WI38 (cell line): ENCODE measurements around the gene PPP3R1.

Source experiments
- H3K4me3 ChIP-seq: 2 replicates; pipeline ENCODE4 v1.5.1; 2011; ENCODE audit warnings: low read depth, mild to moderate bottlenecking, control low read depth, low read length
- CTCF ChIP-seq: IDR thresholded peaks from 2 replicates; pipeline ENCODE4 v1.5.1; 2012; ENCODE audit warnings: low read depth, mild to moderate bottlenecking, control low read depth, low read length

PPP3R1 gene

GRCh38 chr2:68241732-68242131, 10.6 kb downstream of the PPP3R1 start:
- no peak for TF ChIP-seq CTCF
- no peak overlapping the region for H3K4me3 ChIP-seq

GRCh38 chr2:68240446-68240845, 11.9 kb downstream of the PPP3R1 start:
- no peak for TF ChIP-seq CTCF
- H3K4me3 ChIP-seq = no peak overlapping the region

DNA sequence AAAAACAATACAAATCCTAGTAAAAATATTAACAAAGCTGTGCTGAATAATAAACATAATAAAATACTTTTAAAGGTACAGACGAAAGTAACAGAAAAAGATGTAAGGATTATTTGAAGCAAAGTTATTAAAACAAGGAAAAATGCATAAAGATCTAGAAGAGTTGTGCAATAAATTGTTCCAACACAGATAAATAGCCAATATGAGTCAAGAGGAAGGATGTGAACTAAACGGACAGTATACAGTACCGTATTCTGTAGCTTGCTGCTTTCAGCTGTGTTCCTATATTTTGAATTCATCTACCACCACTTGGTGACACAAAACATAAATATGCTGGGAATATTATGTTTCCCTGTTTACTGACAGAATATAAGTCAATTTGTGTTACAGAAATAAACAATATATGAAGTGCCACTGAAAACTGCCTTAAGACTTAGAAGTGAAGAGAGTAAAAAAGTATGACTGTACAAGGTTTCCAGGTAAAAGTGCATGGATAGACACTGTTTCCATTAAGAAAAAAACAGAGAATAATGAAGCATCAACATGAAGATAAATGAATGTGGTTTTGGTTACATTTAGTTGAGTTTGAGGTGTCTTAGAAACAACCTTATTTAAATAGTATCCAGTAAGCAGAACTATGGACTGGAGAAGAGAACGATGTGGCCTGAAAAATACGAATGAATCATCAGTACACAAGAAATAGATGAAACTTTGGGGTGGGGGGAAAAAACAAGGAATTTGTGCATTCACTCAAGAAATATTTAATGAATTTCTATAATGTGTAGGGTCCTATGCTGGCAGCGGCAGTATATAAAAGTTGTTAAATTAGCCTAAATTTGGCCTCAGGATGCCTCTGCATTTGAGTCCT, 13.1 kb downstream of the PPP3R1 start:
- H3K4me3 ChIP-seq = no peak overlapping the region

GRCh38 chr2:68237976-68238580, 14.3 kb downstream of the PPP3R1 start:
- H3K4me3 ChIP-seq = no peak overlapping the region
- TF ChIP-seq CTCF = no peak

More for the DNA sequence above, 13.1 kb downstream of the PPP3R1 start:
- no peak for TF ChIP-seq CTCF

DNA sequence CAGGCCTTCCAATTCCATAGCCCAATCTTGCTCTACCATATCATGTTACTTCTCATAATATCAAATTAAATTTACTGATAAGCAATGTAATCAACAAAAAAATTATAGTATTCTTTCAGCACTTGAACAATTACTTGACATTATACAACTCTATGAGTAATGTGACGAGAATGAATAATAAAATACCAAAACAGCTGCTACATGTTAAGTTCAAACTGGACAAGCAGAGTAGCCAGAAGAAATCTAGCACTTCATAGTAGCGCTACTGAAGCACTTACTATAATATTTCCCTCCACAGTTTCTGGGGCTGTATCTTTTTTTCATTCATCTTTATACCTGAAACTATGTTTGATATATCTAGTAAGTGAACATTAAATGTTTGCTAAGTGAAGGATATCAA, 14.9 kb downstream of the PPP3R1 start:
- H3K4me3 ChIP-seq = no peak overlapping the region
- no peak for TF ChIP-seq CTCF

- H3K4me3 ChIP-seq = no peak overlapping the region
- TF ChIP-seq CTCF = no peak
Observed at GRCh38 chr2:68236876-68237275, 15.5 kb downstream of the PPP3R1 start.

DNA sequence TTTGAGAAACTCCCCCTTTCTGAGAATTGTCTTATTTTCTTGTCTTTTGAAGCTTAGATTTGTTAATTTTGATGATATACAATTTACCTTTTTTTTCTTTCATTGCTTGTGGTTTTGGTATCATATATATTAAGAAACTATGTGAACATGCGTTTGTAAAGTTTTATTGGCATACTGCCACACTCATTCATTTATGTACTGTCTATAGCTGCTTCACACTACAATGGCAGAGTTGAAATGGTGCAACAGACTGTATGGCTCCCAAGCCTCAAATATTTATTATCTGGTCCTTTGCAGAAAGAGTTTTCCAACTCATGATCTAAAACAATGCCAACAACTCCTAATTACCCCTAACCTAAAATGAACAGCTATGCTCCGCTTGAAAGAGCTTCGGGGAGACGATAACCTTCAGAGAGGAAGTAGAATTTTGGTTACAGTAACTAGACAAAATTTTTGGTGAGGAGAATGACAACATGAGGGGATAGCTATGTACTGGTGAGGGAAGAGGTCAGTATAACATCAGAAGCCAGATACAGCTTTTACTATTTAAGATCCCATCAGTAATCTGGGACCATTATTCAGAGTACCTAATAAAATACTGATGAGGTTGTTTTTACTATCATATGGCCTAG, 16.1 kb downstream of the PPP3R1 start:
- H3K4me3 ChIP-seq = no peak overlapping the region
- no peak for TF ChIP-seq CTCF
